Fibroblast of lung (primary cell): ENCODE results near the gene SGCG.

ENCODE experiments used
- EZH2 ChIP-seq: IDR thresholded peaks from 2 replicates; pipeline ENCODE4 v1.5.1; 2012; ENCODE audit warnings: low read length, control low read depth, mild to moderate bottlenecking; ENCODE audit errors: missing control alignments
- TF ChIP-seq, protein P1 (sequence below), 2 donors: IDR thresholded peaks in 1 of 2; conservative IDR thresholded peaks in 1 of 2; 1 replicate in 1 of 2; 2 replicates in 1 of 2; pipeline ENCODE4 v1.5.1; 2011 to 2012; ENCODE audit warnings: low read length in 2 of 2, control low read depth in 1 of 2, inconsistent platforms in 1 of 2, low read depth in 1 of 2, mild to moderate bottlenecking in 1 of 2

DNA sequence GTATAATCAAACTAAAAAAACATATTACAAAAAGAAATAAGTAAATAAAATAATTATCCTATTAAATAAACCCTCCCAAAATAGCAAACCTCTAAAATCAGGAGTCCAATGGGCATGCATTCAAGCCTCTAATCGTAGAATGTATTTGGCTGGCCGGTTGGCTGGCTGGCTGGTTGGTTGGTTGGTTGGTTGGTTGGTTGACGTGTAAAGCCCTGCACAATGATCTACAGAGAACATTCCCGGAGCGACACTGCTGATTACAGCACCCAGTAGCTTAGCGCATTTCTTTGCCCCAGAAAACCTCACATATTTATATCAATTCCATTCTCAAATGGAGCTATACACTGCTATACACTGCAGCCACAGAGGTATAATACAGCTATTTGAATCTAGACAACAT lies 187.1 kb downstream of the SGCG start:
- TF ChIP-seq, protein P1, sequence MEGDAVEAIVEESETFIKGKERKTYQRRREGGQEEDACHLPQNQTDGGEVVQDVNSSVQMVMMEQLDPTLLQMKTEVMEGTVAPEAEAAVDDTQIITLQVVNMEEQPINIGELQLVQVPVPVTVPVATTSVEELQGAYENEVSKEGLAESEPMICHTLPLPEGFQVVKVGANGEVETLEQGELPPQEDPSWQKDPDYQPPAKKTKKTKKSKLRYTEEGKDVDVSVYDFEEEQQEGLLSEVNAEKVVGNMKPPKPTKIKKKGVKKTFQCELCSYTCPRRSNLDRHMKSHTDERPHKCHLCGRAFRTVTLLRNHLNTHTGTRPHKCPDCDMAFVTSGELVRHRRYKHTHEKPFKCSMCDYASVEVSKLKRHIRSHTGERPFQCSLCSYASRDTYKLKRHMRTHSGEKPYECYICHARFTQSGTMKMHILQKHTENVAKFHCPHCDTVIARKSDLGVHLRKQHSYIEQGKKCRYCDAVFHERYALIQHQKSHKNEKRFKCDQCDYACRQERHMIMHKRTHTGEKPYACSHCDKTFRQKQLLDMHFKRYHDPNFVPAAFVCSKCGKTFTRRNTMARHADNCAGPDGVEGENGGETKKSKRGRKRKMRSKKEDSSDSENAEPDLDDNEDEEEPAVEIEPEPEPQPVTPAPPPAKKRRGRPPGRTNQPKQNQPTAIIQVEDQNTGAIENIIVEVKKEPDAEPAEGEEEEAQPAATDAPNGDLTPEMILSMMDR (conservative IDR thresholded peaks at IDR 0.05 in 1 of 2, IDR thresholded peaks at IDR 0.05 in 1 of 2; ENCODE audit: low read depth in 1 of 2, low read length in 2 of 2), result no peak
- TF ChIP-seq EZH2, result no peak
